PC-3 (cell line): ENCODE results near the gene AP1M2. TPM values are rescaled to one million over a fixed set of nuclear protein-coding genes. Genes with fewer than 3 reads are reported as not detected.
A peak's percentile ranks its signal among the peaks of the same experiment; 100 is the strongest.

Experiments
- ATAC-seq: fragments of 200-7000 bp; cut with Tn5 transposase; 2 replicates; pipeline ENCODE4 v1.9.1; 2020; ENCODE audit warnings: mild to moderate bottlenecking, moderate library complexity
- BruUV-seq: library from RNA; stranded (reverse); fragments of 400-500 nt; replicated peaks from 2 replicates; lab custom pipeline; 2021; lab: Mats Ljungman, UMichigan
- CTCF ChIA-PET: fragments of 300-600 bp; sonication (Branson Sonifier 250); formaldehyde crosslinking; loops from one replicate; lab custom pipeline; 2022; ENCODE audit warnings: antibody characterized with exemption; lab: Charles Lee
- POLR2A ChIA-PET: fragments of 300-600 bp; sonication (Branson Sonifier 250); formaldehyde crosslinking; loops from one replicate; lab custom pipeline; 2022; ENCODE audit warnings: antibody characterized with exemption; ENCODE audit not compliant: unreplicated experiment; lab: Charles Lee
- DNase-seq: peaks from one replicate; pipeline ENCODE4 v3.0.0-alpha.2; 2015
- H2AFZ ChIP-seq: fragments of 300-600 bp; sonication (generic); 2 replicates; pipeline ENCODE4 v1.6.0; 2016; ENCODE audit warnings: antibody characterized with exemption, low read length
- H3F3A ChIP-seq: fragments of 300-600 bp; sonication (generic); one replicate; pipeline ENCODE4 v1.6.0; 2017; ENCODE audit warnings: antibody characterized with exemption, low read length, control low read depth, mild to moderate bottlenecking; ENCODE audit not compliant: unreplicated experiment
- H3K27ac ChIP-seq: fragments of 300-600 bp; sonication (generic); 2 replicates; pipeline ENCODE4 v1.5.1; 2016; ENCODE audit warnings: mild to moderate bottlenecking, low read length
- H3K27me3 ChIP-seq: fragments of 300-600 bp; sonication (generic); 2 replicates; pipeline ENCODE4 v1.6.1; 2016; ENCODE audit warnings: low read length, mixed read lengths
- H3K36me3 ChIP-seq: fragments of 300-600 bp; sonication (generic); 2 replicates; pipeline ENCODE4 v1.6.1; 2016; ENCODE audit warnings: low read depth, mixed run types, low read length, mixed read lengths
- H3K4me1 ChIP-seq: fragments of 300-600 bp; sonication (generic); 2 replicates; pipeline ENCODE4 v1.5.1; 2016; ENCODE audit warnings: low read length; ENCODE audit not compliant: insufficient read depth
- H3K4me2 ChIP-seq: fragments of 300-600 bp; sonication (generic); 2 replicates; pipeline ENCODE4 v1.6.0; 2016; ENCODE audit warnings: low read length
- H3K4me3 ChIP-seq: fragments of 300-600 bp; sonication (generic); 2 replicates; pipeline ENCODE4 v1.5.1; 2016; ENCODE audit warnings: mild to moderate bottlenecking, low read length, mixed read lengths
- H3K79me2 ChIP-seq: fragments of 300-600 bp; sonication (generic); 2 replicates; pipeline ENCODE4 v1.6.1; 2017; ENCODE audit warnings: low read length, mixed read lengths
- H3K9ac ChIP-seq: fragments of 300-600 bp; sonication (generic); 2 replicates; pipeline ENCODE4 v1.6.0; 2016; ENCODE audit warnings: mild to moderate bottlenecking, low read length
- H3K9me2 ChIP-seq: fragments of 300-600 bp; sonication (generic); replicated peaks from 2 replicates; pipeline ENCODE4 v1.6.1; 2016; ENCODE audit warnings: mixed run types, low read length, mixed read lengths
- H3K9me3 ChIP-seq: fragments of 300-600 bp; sonication (generic); 2 replicates; pipeline ENCODE4 v1.6.1; 2016; ENCODE audit warnings: low read length, mixed read lengths
- H4K20me1 ChIP-seq: fragments of 300-600 bp; sonication (generic); 2 replicates; pipeline ENCODE4 v1.6.1; 2016; ENCODE audit warnings: low read length, mixed read lengths
- CTCF ChIP-seq: fragments of 300-600 bp; sonication (generic); conservative IDR thresholded peaks from 2 replicates; pipeline ENCODE4 v1.5.1; 2017; ENCODE audit warnings: antibody characterized with exemption, low read depth, mild to moderate bottlenecking, low read length
- EZH2 ChIP-seq: fragments of 300-600 bp; sonication (generic); IDR thresholded peaks from one replicate; pipeline ENCODE4 v1.6.1; 2017; ENCODE audit warnings: antibody characterized with exemption, mild to moderate bottlenecking, low read length; ENCODE audit not compliant: unreplicated experiment
- EZH2phosphoT487 ChIP-seq: fragments of 300-600 bp; sonication (generic); IDR thresholded peaks from 2 replicates; pipeline ENCODE4 v1.6.1; 2018; ENCODE audit warnings: mild to moderate bottlenecking, antibody characterized with exemption, low read length, borderline replicate concordance
- intact Hi-C: fragments of 100-400 bp; cut with micrococcal nuclease; formaldehyde crosslinking; loops from 2 replicates; pipeline ENCODE4 v1.9.0; 2023
- total RNA-seq: library from RNA; depleted of rRNA; stranded (reverse); fragments of >200 nt; gene quantifications from 2 replicates; pipeline ENCODE4 v1.2.3, GENCODE V29; 2014

The AP1M2 gene
- total RNA-seq, 1 experiment from 2014 or later, result 50.0 TPM

- H3K4me1 ChIP-seq, result peaks cover 17% of the 10 kb centered on the region
- no peaks in the 10 kb centered on the region for H3K9me3 ChIP-seq
- H2AFZ ChIP-seq, result no peak overlapping the region
- ATAC-seq (no peak), DNase-seq (no peak)
- no peaks in the 10 kb centered on the region for H3K27me3 ChIP-seq
- TF ChIP-seq EZH2phosphoT487 (no peak), CTCF (no peak), EZH2 (no peak)
- peaks cover 22% of the 10 kb centered on the region for H3K79me2 ChIP-seq
- TSS peak; percentile 6 for BruUV-seq
- intact Hi-C loops, result no loop called here
- no peak overlapping the region for H3K27ac ChIP-seq
- no peaks in the 10 kb centered on the region for H3F3A ChIP-seq
- POLR2A ChIA-PET, result no interaction called here
- H3K9ac ChIP-seq, result no peak overlapping the region
- H3K9me2 ChIP-seq, result no peaks in the 10 kb centered on the region
- no peaks in the 10 kb centered on the region for H4K20me1 ChIP-seq
- peaks cover 27% of the 10 kb centered on the region for H3K36me3 ChIP-seq
- CTCF ChIA-PET, result no interaction called here
- H3K4me3 ChIP-seq, result no peak overlapping the region
- H3K4me2 ChIP-seq, result no peak overlapping the region
Observed at GRCh38 chr19:10562609-10563008, 24.5 kb downstream of the AP1M2 start.

- Histone ChIP-seq H3K27me3 (no peaks in the 10 kb centered on the region), H3F3A (no peaks in the 10 kb centered on the region), H3K4me2 (no peak overlapping the region), H3K27ac (no peak overlapping the region), H3K9me3 (no peaks in the 10 kb centered on the region), H3K4me1 (peaks cover 7% of the 10 kb centered on the region), H2AFZ (no peak overlapping the region), H3K9me2 (no peaks in the 10 kb centered on the region), H4K20me1 (no peaks in the 10 kb centered on the region), H3K79me2 (peaks cover 11% of the 10 kb centered on the region), H3K9ac (no peak overlapping the region), H3K36me3 (peaks cover 31% of the 10 kb centered on the region), H3K4me3 (no peak overlapping the region)
- no TSS peak for BruUV-seq
- ChIA-PET POLR2A (no interaction called here), CTCF (no interaction called here)
- TF ChIP-seq CTCF (no peak), EZH2 (no peak), EZH2phosphoT487 (no peak)
- intact Hi-C loops, result no loop called here
- DNase-seq (no peak), ATAC-seq (no peak)
Observed at GRCh38 chr19:10560154-10560553, 27.0 kb downstream of the AP1M2 start.

- Histone ChIP-seq H4K20me1 (no peaks in the 10 kb centered on the region), H3K27me3 (no peaks in the 10 kb centered on the region), H3K4me2 (no peak overlapping the region), H3K4me3 (no peak overlapping the region), H3F3A (no peaks in the 10 kb centered on the region), H3K79me2 (no peaks in the 10 kb centered on the region), H3K4me1 (no peaks in the 10 kb centered on the region), H3K36me3 (peaks cover 47% of the 10 kb centered on the region), H3K27ac (no peak overlapping the region), H3K9ac (no peak overlapping the region), H2AFZ (no peak overlapping the region), H3K9me2 (no peaks in the 10 kb centered on the region), H3K9me3 (no peaks in the 10 kb centered on the region)
- ChIA-PET CTCF (no interaction called here), POLR2A (no interaction called here)
- intact Hi-C loops, result no loop called here
- no TSS peak for BruUV-seq
- TF ChIP-seq EZH2phosphoT487 (no peak), CTCF (no peak), EZH2 (no peak)
- DNase-seq (no peak), ATAC-seq (no peak)
Observed at GRCh38 chr19:10557603-10558197, 29.4 kb downstream of the AP1M2 start.
